Measurements from ENCODE around the gene MYRIP.
"Not testable (repeated sequence)": the region's sequence is repeated elsewhere in the genome, so short reads cannot be mapped to it uniquely, and the experiment has no call there.

Gene MYRIP

GRCh38 chr3:40045051-40045450 is 235.6 kb downstream of the MYRIP start:
- DNase-seq, result no peak

GRCh38 chr3:40046149-40046548 is 236.7 kb downstream of the MYRIP start:
- no peak for DNase-seq

- DNase-seq, result no peak
Measured at GRCh38 chr3:40047406-40047805, 238.0 kb downstream of the MYRIP start.

- DNase-seq, result no peak
Measured at GRCh38 chr3:40053663-40054062, 244.3 kb downstream of the MYRIP start.

GRCh38 chr3:40054568-40055222 is 245.3 kb downstream of the MYRIP start:
- no peak for DNase-seq

- DNase-seq, result no peak
Measured at GRCh38 chr3:40055361-40055760, 246.0 kb downstream of the MYRIP start.

- no peak for DNase-seq
Measured at GRCh38 chr3:40055956-40056355, 246.5 kb downstream of the MYRIP start.

GRCh38 chr3:40057077-40057476 is 247.7 kb downstream of the MYRIP start:
- no peak for DNase-seq

GRCh38 chr3:40057786-40058185 is 248.4 kb downstream of the MYRIP start:
- no peak for DNase-seq

GRCh38 chr3:40068636-40069035 is 259.2 kb downstream of the MYRIP start:
- DNase-seq, result no peak

GRCh38 chr3:40070816-40071215 is 261.4 kb downstream of the MYRIP start:
- DNase-seq, result no peak

GRCh38 chr3:40071683-40072238 is 262.4 kb downstream of the MYRIP start:
- DNase-seq, result no peak

- DNase-seq, result no peak
Measured at GRCh38 chr3:40073310-40074007, 264.1 kb downstream of the MYRIP start.

- DNase-seq, result not testable (repeated sequence)
Measured at GRCh38 chr3:40077139-40077538, 267.7 kb downstream of the MYRIP start.

GRCh38 chr3:40077828-40078492 is 268.6 kb downstream of the MYRIP start:
- DNase-seq, result not testable (repeated sequence)

GRCh38 chr3:40078590-40078989 is 269.2 kb downstream of the MYRIP start:
- no peak for DNase-seq

- no peak for DNase-seq
Measured at GRCh38 chr3:40079203-40079846, 269.9 kb downstream of the MYRIP start.

GRCh38 chr3:40079847-40080240 is 270.4 kb downstream of the MYRIP start:
- no peak for DNase-seq

- DNase-seq, result no peak
Measured at GRCh38 chr3:40083066-40083465, 273.7 kb downstream of the MYRIP start.

GRCh38 chr3:40084424-40084823 is 275.0 kb downstream of the MYRIP start:
- not testable (repeated sequence) for DNase-seq

GRCh38 chr3:40086890-40087883 is 277.8 kb downstream of the MYRIP start:
- no peak for DNase-seq

All from NCI-H446 treated with DMSO at 0.1 percent for 48 hours (cell line).